IPS-18a (cell line): Measurements from ENCODE around the gene ARF5.
A peak's percentile ranks its signal among the peaks of the same experiment; 100 is the strongest.
"Not testable (repeated sequence)": the region's sequence is repeated elsewhere in the genome, so short reads cannot be mapped to it uniquely, and the experiment has no call there.

ENCODE experiments used
- H3K27ac ChIP-seq: one replicate; pipeline ENCODE4 v1.5.1; 2013; ENCODE audit warnings: low read length
- H3K27me3 ChIP-seq: one replicate; pipeline ENCODE4 v1.6.1; 2013; ENCODE audit warnings: mild to moderate bottlenecking, low read length; ENCODE audit not compliant: control insufficient read depth, insufficient read depth
- H3K36me3 ChIP-seq: one replicate; pipeline ENCODE4 v1.6.1; 2013; ENCODE audit warnings: low read depth, low read length; ENCODE audit not compliant: control insufficient read depth
- H3K4me1 ChIP-seq: one replicate; pipeline ENCODE4 v1.6.1; 2013; ENCODE audit warnings: low read depth, low read length; ENCODE audit not compliant: control insufficient read depth
- H3K4me3 ChIP-seq: one replicate; pipeline ENCODE4 v1.5.1; 2013; ENCODE audit warnings: low read length
- H3K9ac ChIP-seq: one replicate; pipeline ENCODE4 v1.6.1; 2013; ENCODE audit warnings: mild to moderate bottlenecking, low read length, moderate library complexity
- H3K9me3 ChIP-seq: one replicate; pipeline ENCODE4 v1.6.1; 2013; ENCODE audit warnings: low read depth, low read length; ENCODE audit not compliant: control insufficient read depth

Gene ARF5

GRCh38 chr7:127588019-127588696 is at the start of gene ARF5:
TSS of gene ARF5 (plus strand) at chr7:127588411. CDS start at chr7:127588499, 88 bp downstream.
- Histone ChIP-seq H3K27me3 (peaks cover 22% of the 10 kb centered on the region), H3K9me3 (no peaks in the 10 kb centered on the region), H3K4me1 (peaks cover 8% of the 10 kb centered on the region), H3K36me3 (peaks cover 13% of the 10 kb centered on the region), H3K27ac (peak within 1 kb of the TSS; percentile 29), H3K4me3 (peak within 1 kb of the TSS; percentile 81), H3K9ac (peak within 1 kb of the TSS; percentile 84)

DNA sequence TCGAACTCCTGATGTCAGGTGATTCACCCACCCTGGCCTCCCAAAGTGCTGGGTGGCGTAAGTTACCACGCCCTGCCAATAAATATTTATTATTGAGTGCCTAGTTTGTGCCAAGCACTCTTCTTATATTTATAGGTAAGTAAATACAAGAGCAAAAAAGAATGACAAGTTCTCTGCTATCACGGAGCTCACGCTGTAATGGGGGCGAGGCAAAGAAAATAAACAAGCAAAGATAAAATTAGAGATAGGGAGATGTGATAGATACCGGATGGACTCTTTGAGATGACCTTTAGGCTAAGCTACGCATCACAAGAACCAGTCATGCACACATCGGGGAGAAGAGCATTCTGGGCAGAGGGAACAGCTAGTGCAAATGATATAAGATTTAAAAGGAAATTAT is 49.1 kb upstream of the ARF5 start:
- Histone ChIP-seq H3K9me3 (no peaks in the 10 kb centered on the region), H3K4me3 (no peak overlapping the region), H3K4me1 (peaks cover 16% of the 10 kb centered on the region), H3K27me3 (peaks cover 42% of the 10 kb centered on the region), H3K36me3 (no peaks in the 10 kb centered on the region), H3K27ac (no peak overlapping the region), H3K9ac (no peak overlapping the region)

DNA sequence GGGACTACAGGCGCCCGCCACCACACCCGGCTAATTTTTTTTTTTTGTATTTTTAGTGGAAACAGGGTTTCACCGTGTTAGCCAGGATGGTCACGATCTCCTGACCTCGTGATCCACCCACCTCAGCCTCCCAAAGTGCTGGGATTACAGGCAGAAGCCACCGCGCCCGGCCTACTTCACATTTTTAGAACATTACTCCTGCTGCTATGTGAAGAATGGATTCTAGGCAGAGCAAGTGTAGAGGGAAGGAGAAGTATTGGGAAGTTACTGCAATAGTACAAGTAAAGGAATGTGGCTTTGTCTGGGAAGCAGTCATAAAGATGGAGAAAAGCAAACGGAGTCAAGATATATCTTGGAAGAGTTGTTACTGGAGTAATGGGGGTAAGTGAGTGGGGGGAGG is 47.8 kb upstream of the ARF5 start:
- H3K9ac ChIP-seq, H3K4me3 ChIP-seq, H3K9me3 ChIP-seq, H3K36me3 ChIP-seq, H3K27ac ChIP-seq: not testable (repeated sequence)
- H3K4me1 ChIP-seq, result peaks cover 16% of the 10 kb centered on the region
- peaks cover 32% of the 10 kb centered on the region for H3K27me3 ChIP-seq

GRCh38 chr7:127541548-127541947 is 46.7 kb upstream of the ARF5 start:
- no peaks in the 10 kb centered on the region for H3K9me3 ChIP-seq
- H3K36me3 ChIP-seq, result no peaks in the 10 kb centered on the region
- H3K4me3 ChIP-seq, result no peak overlapping the region
- H3K27ac ChIP-seq, result no peak overlapping the region
- H3K9ac ChIP-seq, result no peak overlapping the region
- peaks cover 21% of the 10 kb centered on the region for H3K27me3 ChIP-seq
- peaks cover 7% of the 10 kb centered on the region for H3K4me1 ChIP-seq

GRCh38 chr7:127546313-127546712 is 41.9 kb upstream of the ARF5 start:
- no peak overlapping the region for H3K9ac ChIP-seq
- H3K4me1 ChIP-seq, result no peaks in the 10 kb centered on the region
- no peak overlapping the region for H3K27ac ChIP-seq
- no peaks in the 10 kb centered on the region for H3K27me3 ChIP-seq
- no peaks in the 10 kb centered on the region for H3K36me3 ChIP-seq
- no peaks in the 10 kb centered on the region for H3K9me3 ChIP-seq
- no peak overlapping the region for H3K4me3 ChIP-seq

DNA sequence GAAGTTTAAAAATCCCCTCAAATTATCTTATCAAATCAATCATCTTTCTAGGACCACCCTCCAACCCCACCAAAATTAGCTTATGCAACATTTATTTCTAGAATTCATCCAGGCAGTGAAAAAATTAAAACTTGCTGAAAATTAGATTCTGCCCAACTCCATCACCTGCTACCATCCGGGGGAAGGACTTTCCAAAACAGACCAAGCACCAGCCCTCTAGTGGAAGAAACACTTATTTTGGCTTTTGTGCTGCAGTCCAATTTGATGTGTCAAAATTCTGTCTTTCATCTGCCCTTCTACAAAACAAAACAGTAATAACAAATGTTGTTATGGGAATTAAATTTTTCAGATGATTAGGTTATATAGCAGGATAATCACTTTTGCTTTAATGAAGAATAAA is 38.0 kb upstream of the ARF5 start:
- no peak overlapping the region for H3K4me3 ChIP-seq
- no peaks in the 10 kb centered on the region for H3K9me3 ChIP-seq
- H3K27ac ChIP-seq, result no peak overlapping the region
- no peaks in the 10 kb centered on the region for H3K27me3 ChIP-seq
- H3K36me3 ChIP-seq, result no peaks in the 10 kb centered on the region
- H3K9ac ChIP-seq, result no peak overlapping the region
- H3K4me1 ChIP-seq, result no peaks in the 10 kb centered on the region

DNA sequence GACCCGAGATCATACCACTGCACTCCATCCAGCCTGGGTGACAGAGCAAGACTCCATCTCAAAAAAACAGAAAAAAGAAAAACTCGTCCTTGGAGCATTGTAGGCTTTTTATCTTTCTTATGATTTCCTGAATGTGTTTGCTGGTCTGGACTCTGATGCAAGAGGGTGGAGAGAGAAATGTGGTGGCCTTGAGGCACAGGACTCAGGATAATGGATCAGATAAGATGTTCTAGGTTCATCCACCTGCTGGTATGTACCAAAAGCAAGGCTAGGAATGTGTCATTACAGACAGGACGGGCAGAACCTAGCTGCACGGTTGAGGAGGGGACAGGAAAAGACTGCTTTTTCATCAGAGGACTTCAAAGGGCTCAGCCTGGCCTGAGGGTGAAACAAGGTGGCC is 36.3 kb upstream of the ARF5 start:
- Histone ChIP-seq H3K9me3 (no peaks in the 10 kb centered on the region), H3K9ac (no peak overlapping the region), H3K36me3 (no peaks in the 10 kb centered on the region), H3K4me3 (no peak overlapping the region), H3K27ac (no peak overlapping the region), H3K4me1 (no peaks in the 10 kb centered on the region), H3K27me3 (no peaks in the 10 kb centered on the region)

DNA sequence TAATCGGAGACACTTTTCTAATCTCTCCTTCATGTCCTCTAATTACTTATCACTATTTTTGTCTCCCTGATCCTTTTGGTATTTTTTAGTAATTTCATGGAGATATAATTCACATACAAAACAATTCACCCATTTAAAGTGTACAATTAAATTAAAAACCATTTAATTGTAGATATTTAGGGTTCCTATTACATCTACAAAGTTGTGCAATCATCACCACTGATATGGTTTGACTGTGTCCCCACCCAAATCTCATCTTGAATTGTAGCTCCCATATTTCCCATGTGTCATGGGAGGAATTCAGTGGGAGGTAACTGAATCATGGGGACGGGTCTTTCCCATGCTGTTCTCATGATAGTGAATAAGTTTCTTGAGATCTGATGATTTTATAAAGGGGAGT is 31.8 kb upstream of the ARF5 start:
- Histone ChIP-seq H3K4me1 (no peaks in the 10 kb centered on the region), H3K9ac (no peak overlapping the region), H3K27ac (no peak overlapping the region), H3K4me3 (no peak overlapping the region), H3K27me3 (no peaks in the 10 kb centered on the region), H3K36me3 (no peaks in the 10 kb centered on the region), H3K9me3 (no peaks in the 10 kb centered on the region)

- H3K9ac ChIP-seq, result no peak overlapping the region
- H3K4me3 ChIP-seq, result no peak overlapping the region
- H3K27me3 ChIP-seq, result no peaks in the 10 kb centered on the region
These were observed 30.4 kb upstream of the ARF5 start for GRCh38 chr7:127557803-127558202.

DNA sequence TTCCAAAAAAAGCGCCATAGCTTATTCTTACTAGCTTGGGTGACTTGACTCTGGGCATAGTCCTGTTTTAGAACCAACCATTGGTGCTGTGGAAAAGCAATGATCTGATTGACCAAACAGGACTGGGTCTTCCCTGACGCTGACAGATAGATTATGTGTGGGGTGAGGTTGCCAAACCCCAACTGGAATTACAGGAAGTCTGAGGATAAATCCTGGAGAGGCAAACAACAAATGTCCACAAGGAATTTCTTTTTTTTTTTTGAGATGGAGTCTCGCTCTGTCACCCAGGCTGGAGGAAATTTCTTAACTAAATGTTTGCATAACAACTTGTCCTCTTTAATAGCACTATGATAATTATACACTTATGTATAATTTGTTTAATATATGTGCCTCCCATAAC is 22.0 kb upstream of the ARF5 start:
- no peaks in the 10 kb centered on the region for H3K9me3 ChIP-seq
- H3K9ac ChIP-seq, result no peak overlapping the region
- no peaks in the 10 kb centered on the region for H3K36me3 ChIP-seq
- H3K4me1 ChIP-seq, result no peaks in the 10 kb centered on the region
- no peak overlapping the region for H3K27ac ChIP-seq
- H3K4me3 ChIP-seq, result no peak overlapping the region
- H3K27me3 ChIP-seq, result no peaks in the 10 kb centered on the region

More at GRCh38 chr7:127557803-127558202, 30.4 kb upstream of the ARF5 start:
- no peaks in the 10 kb centered on the region for H3K4me1 ChIP-seq
- H3K9me3 ChIP-seq, result no peaks in the 10 kb centered on the region
- H3K27ac ChIP-seq, result no peak overlapping the region
- no peaks in the 10 kb centered on the region for H3K36me3 ChIP-seq

GRCh38 chr7:127568034-127568433 is 20.2 kb upstream of the ARF5 start:
- not testable (repeated sequence) for H3K27ac ChIP-seq, H3K4me1 ChIP-seq, H3K9ac ChIP-seq, H3K4me3 ChIP-seq, H3K36me3 ChIP-seq, H3K9me3 ChIP-seq, H3K27me3 ChIP-seq

DNA sequence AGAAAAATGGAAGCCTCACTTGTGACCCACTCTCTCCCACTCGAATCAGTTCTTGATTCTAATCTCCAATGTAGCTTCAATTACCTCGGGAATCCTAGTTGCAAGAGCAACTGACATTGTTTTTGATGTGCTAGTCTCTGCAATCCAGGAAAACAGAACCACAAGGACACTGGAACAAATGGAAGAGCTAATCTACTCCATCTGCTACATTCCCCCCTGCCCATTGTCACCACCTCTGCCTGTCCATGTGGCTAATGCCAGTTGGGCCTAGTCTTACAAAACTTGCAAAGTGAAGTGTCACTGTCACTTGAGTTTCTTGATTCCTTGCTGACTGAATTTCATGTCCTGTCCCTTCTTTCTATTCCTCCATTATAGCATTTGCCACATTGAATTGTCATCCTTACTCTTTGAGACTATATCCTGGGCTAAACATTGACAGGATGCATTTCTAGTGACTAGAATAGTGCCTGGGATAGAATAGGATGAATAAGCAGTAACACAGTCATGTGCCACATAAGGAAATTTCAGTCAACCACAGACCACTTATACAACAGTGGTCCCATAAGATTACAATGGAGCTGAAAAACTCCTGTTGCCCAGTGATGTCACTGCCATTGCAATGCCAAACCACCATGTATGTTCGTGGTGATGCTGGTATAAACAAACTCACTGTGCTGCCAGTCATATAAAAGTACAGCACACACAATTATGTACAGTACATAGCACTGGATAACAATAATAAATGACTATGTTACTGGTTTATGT is 16.3 kb upstream of the ARF5 start:
- Histone ChIP-seq H3K9ac (no peak overlapping the region), H3K36me3 (no peaks in the 10 kb centered on the region), H3K4me3 (no peak overlapping the region), H3K9me3 (no peaks in the 10 kb centered on the region), H3K27ac (no peak overlapping the region), H3K27me3 (no peaks in the 10 kb centered on the region), H3K4me1 (no peaks in the 10 kb centered on the region)
